Stomach (tissue), 9 donors: ENCODE data around the gene GOLM1. TPM values are rescaled to one million over a fixed set of nuclear protein-coding genes. Genes with fewer than 3 reads are reported as not detected.

Experiments used
- DNase-seq, 2 donors: peaks; one replicate each; pipeline versions ENCODE4 v3.0.0 to v3.0.0-alpha.2; 2013 to 2019
- H3K27ac ChIP-seq, 5 donors: fragments of 200-600 bp in 4 of 5; sonication (generic) in 4 of 5; one replicate each; pipeline ENCODE4 v1.5.1; 2013 to 2019; ENCODE audit warnings: mild to moderate bottlenecking in 1 of 5, moderate library complexity in 1 of 5
- H3K27me3 ChIP-seq, 3 donors: fragments of 200-600 bp; sonication (generic); one replicate each; pipeline ENCODE4 v1.5.1; 2017 to 2019; ENCODE audit warnings: mixed run types in 1 of 3
- H3K36me3 ChIP-seq, 4 donors: fragments of 200-600 bp; sonication (generic); 1 replicate in 3 of 4; 2 replicates in 1 of 4; pipeline ENCODE4 v1.5.1; 2016 to 2019
- H3K4me1 ChIP-seq, 4 donors: fragments of 200-600 bp; sonication (generic); one replicate each; pipeline ENCODE4 v1.5.1; 2016 to 2019
- H3K4me3 ChIP-seq, 4 donors: fragments of 200-600 bp; sonication (generic) in 3 of 4; one replicate each; pipeline ENCODE4 v1.5.1; 2016 to 2019; ENCODE audit warnings: mild to moderate bottlenecking in 1 of 4
- H3K9me3 ChIP-seq, 4 donors: fragments of 200-600 bp; sonication (generic); one replicate each; pipeline ENCODE4 v1.5.1; 2016 to 2019
- CTCF ChIP-seq, 7 experiments: fragments of 450-650 bp in 4 of 7; fragments of 200-600 bp in 3 of 7; sonication (generic) in 3 of 7; IDR thresholded peaks; one replicate each; pipeline ENCODE4 v1.5.1; 2016 to 2019; ENCODE audit warnings: antibody characterized with exemption in 7 of 7, control low read depth in 2 of 7, mild to moderate bottlenecking in 1 of 7
- EP300 ChIP-seq: sonication (generic); formaldehyde crosslinking; IDR thresholded peaks from one replicate; pipeline ENCODE4 v1.6.1; 2017; ENCODE audit warnings: antibody characterized with exemption
- POLR2A ChIP-seq, 4 donors: fragments of 450-650 bp; IDR thresholded peaks; one replicate each; pipeline ENCODE4 v1.6.1; 2016; ENCODE audit warnings: antibody characterized with exemption in 4 of 4, control low read depth in 2 of 4, mild to moderate bottlenecking in 1 of 4, moderate library complexity in 1 of 4
- POLR2AphosphoS5 ChIP-seq, 3 donors: sonication (generic); formaldehyde crosslinking; IDR thresholded peaks; one replicate each; pipeline ENCODE4 v1.6.1; 2016; ENCODE audit warnings: antibody characterized with exemption in 3 of 3
- WGBS, 5 donors: extraction: QIAGEN DNeasy Blood & Tissue Kit in 3 of 5; methylation state at CpG; one replicate each; pipeline versions ENCODE4 v1.1.5 to v1.1.7; 2013 to 2018; 5-methylcytosine and 5-hydroxymethylcytosine counted together
- intact Hi-C: fragments of 100-400 bp; cut with DNase I; formaldehyde crosslinking; loops from one replicate; pipeline ENCODE4 v1.15.1; 2023; ENCODE audit warnings: low total_unique reads
- polyA plus RNA-seq, 3 donors: library from polyadenylated mRNA; stranded (reverse); fragments of 200-250 nt; gene quantifications; one replicate each; pipeline ENCODE4 v1.2.3, GENCODE V29; 2013
- total RNA-seq, 5 donors: library from RNA; depleted of rRNA; stranded (reverse); fragments of >200 nt; gene quantifications; one replicate each; pipeline versions ENCODE4 v1.1.0 to v1.2.3, GENCODE V29; 2014 to 2016
- donor health status: healthy with polysubstance abuse.
- donor health status: Bipolar disorder and iron deficiency.
- donor health status: healthy.

Gene GOLM1
- total and polyA plus RNA-seq, 8 donors = 16.0 to 160 (median 39.4) TPM

GRCh38 chr9:86141843-86142242 is 42.5 kb upstream of the GOLM1 start:
- no peak overlapping the region for H3K4me3 ChIP-seq
- TF ChIP-seq CTCF (IDR thresholded peaks at IDR 0.05) = no peak
- no peak for TF ChIP-seq POLR2A (IDR thresholded peaks at IDR 0.05)
- no peak for TF ChIP-seq EP300
- TF ChIP-seq POLR2AphosphoS5 (IDR thresholded peaks at IDR 0.05) = no peak
- 65 to 80% (median 80%) methylated on average over 3 of the region's 3 CpGs for WGBS, 5 donors
- H3K9me3 ChIP-seq = peaks cover 0 to 20% (median 10%) of the 10 kb centered on the region in 4 donors
- no peaks in the 10 kb centered on the region for H3K27me3 ChIP-seq
- no peak overlapping the region for H3K27ac ChIP-seq
- H3K36me3 ChIP-seq = no peaks in the 10 kb centered on the region
- intact Hi-C loops = no loop called here
- DNase-seq = no peak
- H3K4me1 ChIP-seq = peaks cover 0 to under 1% (median 0%) of the 10 kb centered on the region in 4 donors

GRCh38 chr9:86135371-86135770 is 36.0 kb upstream of the GOLM1 start:
- Histone ChIP-seq H3K4me3 (no peak overlapping the region), H3K27me3 (no peaks in the 10 kb centered on the region), H3K36me3 (no peaks in the 10 kb centered on the region), H3K4me1 (peaks cover 0 to 12% (median 0%) of the 10 kb centered on the region in 4 donors), H3K27ac (no peak overlapping the region), H3K9me3 (no peaks in the 10 kb centered on the region)
- TF ChIP-seq CTCF (IDR thresholded peaks at IDR 0.05) (no peak), EP300 (no peak), POLR2A (IDR thresholded peaks at IDR 0.05) (no peak), POLR2AphosphoS5 (IDR thresholded peaks at IDR 0.05) (no peak)
- intact Hi-C loops = no loop called here
- WGBS, 5 donors = 33 to 40% (median 36%) methylated on average over 5 of the region's 5 CpGs
- DNase-seq = peak in 1 of 2 donors; percentile 44

GRCh38 chr9:86134361-86134760 is 35.0 kb upstream of the GOLM1 start:
- DNase-seq = no peak
- no peak overlapping the region for H3K4me3 ChIP-seq
- H3K27me3 ChIP-seq = no peaks in the 10 kb centered on the region
- peaks cover 0 to 12% (median 0%) of the 10 kb centered on the region in 4 donors for H3K4me1 ChIP-seq
- intact Hi-C loops = no loop called here
- 71 to 94% (median 82%) methylated on average over 4 of the region's 4 CpGs for WGBS, 5 donors
- H3K27ac ChIP-seq = no peak overlapping the region
- no peaks in the 10 kb centered on the region for H3K36me3 ChIP-seq
- H3K9me3 ChIP-seq = no peaks in the 10 kb centered on the region
- no peak for TF ChIP-seq CTCF (IDR thresholded peaks at IDR 0.05)
- TF ChIP-seq EP300 = no peak
- no peak for TF ChIP-seq POLR2A (IDR thresholded peaks at IDR 0.05)
- no peak for TF ChIP-seq POLR2AphosphoS5 (IDR thresholded peaks at IDR 0.05)

- Histone ChIP-seq H3K27ac (peak overlapping the region in 2 of 5 donors; percentile 74 to 79), H3K36me3 (no peaks in the 10 kb centered on the region), H3K4me1 (peaks cover 6 to 27% (median 15%) of the 10 kb centered on the region in 4 donors), H3K4me3 (no peak overlapping the region), H3K27me3 (peaks cover 0 to 6% (median 0%) of the 10 kb centered on the region in 3 donors), H3K9me3 (no peaks in the 10 kb centered on the region)
- intact Hi-C loops = no loop called here
- TF ChIP-seq POLR2A (IDR thresholded peaks at IDR 0.05) (no peak), CTCF (IDR thresholded peaks at IDR 0.05) (no peak), POLR2AphosphoS5 (IDR thresholded peaks at IDR 0.05) (no peak), EP300 (no peak)
- peak in 1 of 2 donors; percentile 21 for DNase-seq
- WGBS, 5 donors = 60 to 78% (median 69%) methylated on average over 4 of the region's 4 CpGs
These were observed 29.0 kb upstream of the GOLM1 start for GRCh38 chr9:86128235-86128822.
